GM19025 (cell line): ENCODE results near the gene SPEG.

ENCODE experiments used
- ATAC-seq: cut with Tn5 transposase; IDR thresholded peaks from one replicate; pipeline ENCODE4 v1.9.1; 2021; ENCODE audit warnings: mild to moderate bottlenecking, low read depth, moderate library complexity; ENCODE audit not compliant: unreplicated experiment

The SPEG gene

GRCh38 chr2:219523031-219523671 is 88.5 kb downstream of the SPEG start:
- ATAC-seq: no peak

- ATAC-seq: no peak
These were observed 90.2 kb downstream of the SPEG start for GRCh38 chr2:219524817-219525216.

- no peak for ATAC-seq
These were observed 91.0 kb downstream of the SPEG start for GRCh38 chr2:219525533-219526232.

GRCh38 chr2:219526320-219527075 is 91.9 kb downstream of the SPEG start:
- no peak for ATAC-seq

GRCh38 chr2:219527076-219527394 is 92.4 kb downstream of the SPEG start:
- no peak for ATAC-seq

GRCh38 chr2:219527472-219527871 is 92.8 kb downstream of the SPEG start:
- ATAC-seq: no peak

GRCh38 chr2:219530048-219530963 is 95.7 kb downstream of the SPEG start:
- peak; percentile 90 for ATAC-seq

- no peak for ATAC-seq
These were observed 97.2 kb downstream of the SPEG start for GRCh38 chr2:219531639-219532377.

GRCh38 chr2:219532378-219532649 is 97.7 kb downstream of the SPEG start:
- ATAC-seq: no peak

- ATAC-seq: no peak
These were observed 99.5 kb downstream of the SPEG start for GRCh38 chr2:219533930-219534661.

- no peak for ATAC-seq
These were observed 101.8 kb downstream of the SPEG start for GRCh38 chr2:219536425-219536824.

GRCh38 chr2:219536967-219537366 is 102.3 kb downstream of the SPEG start:
- ATAC-seq: no peak

GRCh38 chr2:219537657-219538488 is 103.2 kb downstream of the SPEG start:
- no peak for ATAC-seq

- no peak for ATAC-seq
These were observed 103.9 kb downstream of the SPEG start for GRCh38 chr2:219538504-219538951.

GRCh38 chr2:219538956-219539788 is 104.5 kb downstream of the SPEG start:
- no peak for ATAC-seq

- no peak for ATAC-seq
These were observed 105.5 kb downstream of the SPEG start for GRCh38 chr2:219539926-219540678.
